Neural progenitor cell (in vitro differentiated cells): ENCODE measurements around the gene OPA1. TPM values are rescaled to one million over a fixed set of nuclear protein-coding genes. Genes with fewer than 3 reads are reported as not detected.
"Not testable (repeated sequence)": the region's sequence is repeated elsewhere in the genome, so short reads cannot be mapped to it uniquely, and the experiment has no call there.

Source experiments
- DNase-seq: peaks from one replicate; pipeline ENCODE4 v3.0.0-alpha.2; 2016; ENCODE audit warnings: low spot score
- H2AFZ ChIP-seq: fragments of 200-600 bp; sonication (generic); replicated peaks from 2 replicates; pipeline ENCODE4 v1.6.1; 2016; ENCODE audit warnings: antibody characterized with exemption
- H3F3A ChIP-seq: fragments of 200-600 bp; sonication (generic); 2 replicates; pipeline ENCODE4 v1.6.1; 2016; ENCODE audit warnings: antibody characterized with exemption, low read depth
- H3K27ac ChIP-seq: fragments of 200-600 bp; sonication (generic); 2 replicates; pipeline ENCODE4 v1.5.1; 2016; ENCODE audit warnings: mild to moderate bottlenecking
- H3K27me3 ChIP-seq: fragments of 200-600 bp; sonication (generic); 2 replicates; pipeline ENCODE4 v1.6.1; 2016; ENCODE audit warnings: mild to moderate bottlenecking, moderate library complexity
- H3K36me3 ChIP-seq: fragments of 200-600 bp; sonication (generic); 2 replicates; pipeline ENCODE4 v1.5.1; 2016
- H3K4me1 ChIP-seq: fragments of 200-600 bp; sonication (generic); 2 replicates; pipeline ENCODE4 v1.6.1; 2016; ENCODE audit warnings: mixed run types
- H3K4me2 ChIP-seq: fragments of 200-600 bp; sonication (generic); 2 replicates; pipeline ENCODE4 v1.6.1; 2016
- H3K4me3 ChIP-seq: fragments of 200-600 bp; sonication (generic); 2 replicates; pipeline ENCODE4 v1.5.1; 2016
- H3K79me2 ChIP-seq: fragments of 200-600 bp; sonication (generic); 2 replicates; pipeline ENCODE4 v1.6.1; 2016; ENCODE audit warnings: low read depth
- H3K9ac ChIP-seq: fragments of 200-600 bp; sonication (generic); 2 replicates; pipeline ENCODE4 v1.6.1; 2016
- H3K9me3 ChIP-seq: fragments of 200-600 bp; sonication (generic); 2 replicates; pipeline ENCODE4 v1.5.1; 2016; ENCODE audit warnings: low read depth
- H4K20me1 ChIP-seq: fragments of 200-600 bp; sonication (generic); 2 replicates; pipeline ENCODE4 v1.6.1; 2016; ENCODE audit warnings: low read depth
- H3K27ac Mint-ChIP-seq: 3 replicates; pipeline ENCODE4 v1.8.0; 2021; ENCODE audit warnings: mixed read lengths
- H3K27me3 Mint-ChIP-seq: 2 replicates; pipeline ENCODE4 v1.8.0; 2022; ENCODE audit warnings: low read depth, mild to moderate bottlenecking, inconsistent platforms, moderate library complexity, mixed read lengths; ENCODE audit not compliant: insufficient read depth
- H3K36me3 Mint-ChIP-seq: 3 replicates; pipeline ENCODE4 v1.8.0; 2021; ENCODE audit warnings: mixed read lengths
- H3K4me1 Mint-ChIP-seq: 3 replicates; pipeline ENCODE4 v1.8.0; 2021; ENCODE audit warnings: mixed read lengths
- H3K4me3 Mint-ChIP-seq: 3 replicates; pipeline ENCODE4 v1.8.0; 2021; ENCODE audit warnings: mild to moderate bottlenecking, moderate library complexity, mixed read lengths
- H3K9me3 Mint-ChIP-seq: 3 replicates; pipeline ENCODE4 v1.8.0; 2020; ENCODE audit warnings: mixed read lengths
- EZH2 ChIP-seq: fragments of 200-600 bp; sonication (generic); IDR thresholded peaks from 2 replicates; pipeline ENCODE4 v1.6.1; 2017; ENCODE audit warnings: antibody characterized with exemption, mild to moderate bottlenecking, moderate library complexity
- EZH2phosphoT487 ChIP-seq: fragments of 200-600 bp; sonication (generic); IDR thresholded peaks from 2 replicates; pipeline ENCODE4 v1.6.1; 2017; ENCODE audit warnings: antibody characterized with exemption
- total RNA-seq: library from RNA; depleted of rRNA; stranded (reverse); fragments of >200 nt; gene quantifications from 2 replicates; pipeline ENCODE4 v1.2.3, GENCODE V29; 2015; ENCODE audit warnings: low replicate concordance
- TF ChIP-seq, protein P1 (sequence below): fragments of 200-600 bp; sonication (generic); IDR thresholded peaks from 2 replicates; pipeline ENCODE4 v1.5.1; 2017; ENCODE audit warnings: antibody characterized with exemption, mild to moderate bottlenecking

OPA1 gene
- total RNA-seq, 1 donor from 2014 or later, result 125 TPM

DNA sequence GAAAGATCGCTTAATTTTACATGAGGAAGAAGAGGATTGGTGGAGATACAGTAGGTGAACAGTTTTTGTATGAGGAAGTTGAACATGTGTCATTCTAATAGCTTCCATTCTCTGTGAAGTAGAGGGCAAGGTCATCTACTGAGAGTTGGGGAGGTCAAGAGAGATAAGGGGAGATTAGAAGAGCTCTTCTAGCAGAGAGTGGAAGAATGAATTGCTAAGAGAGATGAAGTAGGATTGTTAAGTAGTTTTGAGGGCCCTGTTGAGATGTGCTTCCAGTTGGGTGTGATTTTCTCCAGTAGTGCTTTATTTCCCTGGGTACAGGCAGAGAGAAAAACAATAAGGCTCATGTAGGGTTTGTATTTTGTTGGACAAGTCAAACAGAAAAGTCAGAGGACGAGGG, 5.2 kb downstream of the OPA1 start:
- peaks cover 2% of the 10 kb centered on the region for H3F3A ChIP-seq
- H3K4me2 ChIP-seq, result no peak overlapping the region
- DNase-seq, result no peak
- H2AFZ ChIP-seq, result no peak overlapping the region
- Mint-ChIP-seq H3K9me3 (no peaks in the 10 kb centered on the region), H3K27ac (no peak overlapping the region), H3K4me3 (no peak overlapping the region), H3K4me1 (peaks cover 18% of the 10 kb centered on the region), H3K27me3 (no peaks in the 10 kb centered on the region), H3K36me3 (peaks cover 24% of the 10 kb centered on the region)
- H4K20me1 ChIP-seq, result peaks cover 15% of the 10 kb centered on the region
- H3K79me2 ChIP-seq, result peaks cover 99% of the 10 kb centered on the region
- peaks cover 6% of the 10 kb centered on the region for H3K4me1 ChIP-seq
- H3K27ac ChIP-seq, result no peak overlapping the region
- H3K9ac ChIP-seq, result no peak overlapping the region
- no peaks in the 10 kb centered on the region for H3K27me3 ChIP-seq
- no peaks in the 10 kb centered on the region for H3K9me3 ChIP-seq
- no peak overlapping the region for H3K4me3 ChIP-seq
- H3K36me3 ChIP-seq, result no peaks in the 10 kb centered on the region
- TF ChIP-seq EZH2phosphoT487, result no peak
- no peak for TF ChIP-seq EZH2
- TF ChIP-seq, protein P1, sequence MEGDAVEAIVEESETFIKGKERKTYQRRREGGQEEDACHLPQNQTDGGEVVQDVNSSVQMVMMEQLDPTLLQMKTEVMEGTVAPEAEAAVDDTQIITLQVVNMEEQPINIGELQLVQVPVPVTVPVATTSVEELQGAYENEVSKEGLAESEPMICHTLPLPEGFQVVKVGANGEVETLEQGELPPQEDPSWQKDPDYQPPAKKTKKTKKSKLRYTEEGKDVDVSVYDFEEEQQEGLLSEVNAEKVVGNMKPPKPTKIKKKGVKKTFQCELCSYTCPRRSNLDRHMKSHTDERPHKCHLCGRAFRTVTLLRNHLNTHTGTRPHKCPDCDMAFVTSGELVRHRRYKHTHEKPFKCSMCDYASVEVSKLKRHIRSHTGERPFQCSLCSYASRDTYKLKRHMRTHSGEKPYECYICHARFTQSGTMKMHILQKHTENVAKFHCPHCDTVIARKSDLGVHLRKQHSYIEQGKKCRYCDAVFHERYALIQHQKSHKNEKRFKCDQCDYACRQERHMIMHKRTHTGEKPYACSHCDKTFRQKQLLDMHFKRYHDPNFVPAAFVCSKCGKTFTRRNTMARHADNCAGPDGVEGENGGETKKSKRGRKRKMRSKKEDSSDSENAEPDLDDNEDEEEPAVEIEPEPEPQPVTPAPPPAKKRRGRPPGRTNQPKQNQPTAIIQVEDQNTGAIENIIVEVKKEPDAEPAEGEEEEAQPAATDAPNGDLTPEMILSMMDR, result no peak

DNA sequence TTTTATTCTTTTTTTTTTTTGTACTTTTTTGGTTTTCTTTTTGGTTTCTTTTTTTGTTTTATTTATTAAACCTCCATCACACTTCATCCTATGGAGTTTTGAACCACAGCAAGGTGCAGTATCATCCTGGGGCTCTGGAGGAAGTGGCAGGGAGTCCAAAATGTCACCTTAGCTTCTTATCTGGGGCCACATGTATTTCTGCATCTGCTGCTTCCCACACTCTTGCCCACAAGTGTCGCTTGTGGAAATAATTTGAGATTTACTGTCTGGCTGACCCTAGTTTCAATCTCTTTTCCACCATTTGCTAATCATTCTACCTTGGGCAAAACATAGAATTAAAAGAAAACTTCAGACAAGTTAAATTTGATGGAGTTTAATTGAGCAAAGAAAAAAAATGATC, 6.4 kb downstream of the OPA1 start:
- Mint-ChIP-seq H3K4me1 (peaks cover 11% of the 10 kb centered on the region), H3K27me3 (no peaks in the 10 kb centered on the region), H3K27ac (no peak overlapping the region), H3K9me3 (no peaks in the 10 kb centered on the region), H3K4me3 (no peak overlapping the region), H3K36me3 (peaks cover 25% of the 10 kb centered on the region)
- Histone ChIP-seq H3K4me1 (peaks cover 6% of the 10 kb centered on the region), H3K27ac (no peak overlapping the region), H3F3A (no peaks in the 10 kb centered on the region), H3K4me3 (no peak overlapping the region), H3K79me2 (peaks cover 99% of the 10 kb centered on the region), H3K4me2 (no peak overlapping the region), H3K27me3 (no peaks in the 10 kb centered on the region), H3K9ac (no peak overlapping the region), H4K20me1 (peaks cover 15% of the 10 kb centered on the region), H2AFZ (no peak overlapping the region), H3K36me3 (no peaks in the 10 kb centered on the region), H3K9me3 (no peaks in the 10 kb centered on the region)
- TF ChIP-seq EZH2phosphoT487, result no peak
- DNase-seq, result no peak

DNA sequence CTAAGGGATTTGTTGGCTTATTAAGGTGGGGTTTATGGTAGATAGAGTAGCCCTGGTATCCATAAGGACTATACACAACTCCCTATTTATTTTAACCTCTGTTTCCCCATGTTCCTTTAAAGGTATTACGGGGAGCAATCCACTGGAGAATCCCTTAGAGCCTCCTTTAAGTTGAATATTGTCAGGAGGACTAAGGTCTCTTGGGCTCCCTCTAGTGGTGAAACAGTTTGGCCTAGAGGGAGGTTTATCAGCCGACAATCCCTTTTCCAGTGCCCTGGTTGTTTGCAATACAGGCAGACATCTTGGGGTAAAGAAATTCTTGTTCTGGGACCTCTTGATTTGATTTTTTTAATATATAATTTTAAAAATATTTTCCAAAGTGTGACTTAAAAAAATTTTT, 12.9 kb downstream of the OPA1 start:
- Histone ChIP-seq H3K4me3 (no peak overlapping the region), H3K9ac (no peak overlapping the region), H3K4me2 (no peak overlapping the region), H3K9me3 (no peaks in the 10 kb centered on the region), H2AFZ (no peak overlapping the region), H4K20me1 (peaks cover 24% of the 10 kb centered on the region), H3K27ac (no peak overlapping the region), H3K36me3 (no peaks in the 10 kb centered on the region), H3K79me2 (peaks cover 84% of the 10 kb centered on the region), H3F3A (peaks cover 11% of the 10 kb centered on the region), H3K27me3 (no peaks in the 10 kb centered on the region), H3K4me1 (no peaks in the 10 kb centered on the region)
- TF ChIP-seq, protein P1, result peak; percentile 78
- TF ChIP-seq EZH2phosphoT487, result no peak
- no peaks in the 10 kb centered on the region for H3K4me1 Mint-ChIP-seq
- no peaks in the 10 kb centered on the region for H3K27me3 Mint-ChIP-seq
- H3K27ac Mint-ChIP-seq, result no peak overlapping the region
- H3K9me3 Mint-ChIP-seq, result peaks cover 20% of the 10 kb centered on the region
- DNase-seq, result peak; percentile 80
- H3K36me3 Mint-ChIP-seq, result peaks cover 17% of the 10 kb centered on the region
- H3K4me3 Mint-ChIP-seq, result no peak overlapping the region

DNA sequence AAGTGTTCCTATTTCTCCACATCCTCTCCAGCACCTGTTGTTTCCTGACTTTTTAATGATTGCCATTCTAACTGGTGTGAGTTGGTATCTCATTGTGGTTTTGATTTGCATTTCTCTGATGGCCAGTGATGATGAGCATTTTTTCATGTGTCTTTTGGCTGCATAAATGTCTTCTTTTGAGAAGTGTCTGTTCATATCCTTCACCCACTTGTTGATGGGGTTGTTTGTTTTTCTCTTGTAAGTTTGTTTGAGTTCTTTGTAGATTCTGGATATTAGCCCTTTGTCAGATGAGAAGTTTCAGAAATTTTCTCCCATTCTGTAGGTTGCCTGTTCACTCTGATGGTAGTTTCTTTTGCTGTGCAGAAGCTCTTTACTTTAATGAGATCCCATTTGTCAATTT, 13.9 kb downstream of the OPA1 start:
- not testable (repeated sequence) for H3K4me3 Mint-ChIP-seq, H3K4me1 Mint-ChIP-seq, H3K27me3 ChIP-seq, H3K36me3 ChIP-seq, H3K27me3 Mint-ChIP-seq, H3K27ac Mint-ChIP-seq, H3K4me3 ChIP-seq, H2AFZ ChIP-seq, H3K27ac ChIP-seq, H3K9me3 ChIP-seq, H3K9ac ChIP-seq, DNase-seq, H3K4me2 ChIP-seq, H3K4me1 ChIP-seq
- Histone ChIP-seq H3F3A (peaks cover 11% of the 10 kb centered on the region), H4K20me1 (peaks cover 20% of the 10 kb centered on the region), H3K79me2 (peaks cover 84% of the 10 kb centered on the region)
- Mint-ChIP-seq H3K36me3 (peaks cover 24% of the 10 kb centered on the region), H3K9me3 (peaks cover 28% of the 10 kb centered on the region)

DNA sequence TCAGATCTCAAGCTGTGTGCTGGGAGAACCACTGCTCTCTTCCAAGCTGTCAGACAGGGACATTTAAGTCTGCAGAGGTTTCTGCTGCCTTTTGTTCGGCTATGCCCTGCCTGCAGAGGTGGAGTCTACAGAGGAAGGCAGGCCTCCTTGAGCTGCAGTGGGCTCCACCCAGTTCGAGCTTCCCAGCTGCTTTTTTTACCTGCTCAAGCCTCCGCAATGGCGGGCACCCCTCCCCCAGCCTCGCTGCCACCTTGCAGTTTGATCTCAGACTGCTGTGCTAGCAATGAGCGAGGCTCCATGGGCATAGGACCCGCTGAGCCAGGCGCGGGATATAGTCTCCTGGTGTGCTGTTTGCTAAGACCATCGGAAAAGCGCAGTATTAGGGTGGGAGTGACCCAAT, 17.5 kb downstream of the OPA1 start:
- H3F3A ChIP-seq, H3K27ac ChIP-seq, H3K27me3 ChIP-seq, H3K9me3 ChIP-seq, H3K4me3 Mint-ChIP-seq, H3K4me1 ChIP-seq, H3K27me3 Mint-ChIP-seq, H3K27ac Mint-ChIP-seq, H3K4me2 ChIP-seq, H2AFZ ChIP-seq, H3K4me3 ChIP-seq, H3K4me1 Mint-ChIP-seq, H4K20me1 ChIP-seq, H3K9ac ChIP-seq, DNase-seq: not testable (repeated sequence)
- Histone ChIP-seq H3K36me3 (peaks cover 12% of the 10 kb centered on the region), H3K79me2 (peaks cover 90% of the 10 kb centered on the region)
- Mint-ChIP-seq H3K9me3 (peaks cover 31% of the 10 kb centered on the region), H3K36me3 (peaks cover 33% of the 10 kb centered on the region)
